ENCODE data around the gene TCF12. TPM values are rescaled to one million over a fixed set of nuclear protein-coding genes. Genes with fewer than 3 reads are reported as not detected.

The TCF12 gene
- total and polyA plus RNA-seq, 2 of the 8 experiments (the other 6 are each of a cell fraction or from before 2014, with no cell fraction given) = 85.8 to 101 TPM

DNA sequence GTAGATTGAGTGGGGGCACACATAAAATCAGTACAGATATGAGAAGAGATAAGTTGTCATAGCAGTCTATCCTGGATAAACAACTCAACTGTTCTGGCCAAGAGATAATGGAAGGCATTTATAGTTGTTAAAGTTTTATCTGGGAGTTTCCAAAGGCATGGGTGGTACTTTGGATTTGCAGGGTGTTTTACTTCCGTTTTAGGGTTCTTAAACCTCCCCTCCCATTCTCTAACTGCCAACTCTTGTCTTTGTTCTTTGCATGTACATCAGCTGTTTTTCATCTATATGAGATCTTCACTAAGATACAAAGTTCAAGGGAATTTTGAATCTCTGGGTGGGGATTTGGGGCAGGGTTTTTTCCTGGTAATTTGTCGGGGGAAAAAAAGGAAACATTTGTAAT, 283.1 kb downstream of the TCF12 start (continued):
- TF ChIP-seq, protein P1, sequence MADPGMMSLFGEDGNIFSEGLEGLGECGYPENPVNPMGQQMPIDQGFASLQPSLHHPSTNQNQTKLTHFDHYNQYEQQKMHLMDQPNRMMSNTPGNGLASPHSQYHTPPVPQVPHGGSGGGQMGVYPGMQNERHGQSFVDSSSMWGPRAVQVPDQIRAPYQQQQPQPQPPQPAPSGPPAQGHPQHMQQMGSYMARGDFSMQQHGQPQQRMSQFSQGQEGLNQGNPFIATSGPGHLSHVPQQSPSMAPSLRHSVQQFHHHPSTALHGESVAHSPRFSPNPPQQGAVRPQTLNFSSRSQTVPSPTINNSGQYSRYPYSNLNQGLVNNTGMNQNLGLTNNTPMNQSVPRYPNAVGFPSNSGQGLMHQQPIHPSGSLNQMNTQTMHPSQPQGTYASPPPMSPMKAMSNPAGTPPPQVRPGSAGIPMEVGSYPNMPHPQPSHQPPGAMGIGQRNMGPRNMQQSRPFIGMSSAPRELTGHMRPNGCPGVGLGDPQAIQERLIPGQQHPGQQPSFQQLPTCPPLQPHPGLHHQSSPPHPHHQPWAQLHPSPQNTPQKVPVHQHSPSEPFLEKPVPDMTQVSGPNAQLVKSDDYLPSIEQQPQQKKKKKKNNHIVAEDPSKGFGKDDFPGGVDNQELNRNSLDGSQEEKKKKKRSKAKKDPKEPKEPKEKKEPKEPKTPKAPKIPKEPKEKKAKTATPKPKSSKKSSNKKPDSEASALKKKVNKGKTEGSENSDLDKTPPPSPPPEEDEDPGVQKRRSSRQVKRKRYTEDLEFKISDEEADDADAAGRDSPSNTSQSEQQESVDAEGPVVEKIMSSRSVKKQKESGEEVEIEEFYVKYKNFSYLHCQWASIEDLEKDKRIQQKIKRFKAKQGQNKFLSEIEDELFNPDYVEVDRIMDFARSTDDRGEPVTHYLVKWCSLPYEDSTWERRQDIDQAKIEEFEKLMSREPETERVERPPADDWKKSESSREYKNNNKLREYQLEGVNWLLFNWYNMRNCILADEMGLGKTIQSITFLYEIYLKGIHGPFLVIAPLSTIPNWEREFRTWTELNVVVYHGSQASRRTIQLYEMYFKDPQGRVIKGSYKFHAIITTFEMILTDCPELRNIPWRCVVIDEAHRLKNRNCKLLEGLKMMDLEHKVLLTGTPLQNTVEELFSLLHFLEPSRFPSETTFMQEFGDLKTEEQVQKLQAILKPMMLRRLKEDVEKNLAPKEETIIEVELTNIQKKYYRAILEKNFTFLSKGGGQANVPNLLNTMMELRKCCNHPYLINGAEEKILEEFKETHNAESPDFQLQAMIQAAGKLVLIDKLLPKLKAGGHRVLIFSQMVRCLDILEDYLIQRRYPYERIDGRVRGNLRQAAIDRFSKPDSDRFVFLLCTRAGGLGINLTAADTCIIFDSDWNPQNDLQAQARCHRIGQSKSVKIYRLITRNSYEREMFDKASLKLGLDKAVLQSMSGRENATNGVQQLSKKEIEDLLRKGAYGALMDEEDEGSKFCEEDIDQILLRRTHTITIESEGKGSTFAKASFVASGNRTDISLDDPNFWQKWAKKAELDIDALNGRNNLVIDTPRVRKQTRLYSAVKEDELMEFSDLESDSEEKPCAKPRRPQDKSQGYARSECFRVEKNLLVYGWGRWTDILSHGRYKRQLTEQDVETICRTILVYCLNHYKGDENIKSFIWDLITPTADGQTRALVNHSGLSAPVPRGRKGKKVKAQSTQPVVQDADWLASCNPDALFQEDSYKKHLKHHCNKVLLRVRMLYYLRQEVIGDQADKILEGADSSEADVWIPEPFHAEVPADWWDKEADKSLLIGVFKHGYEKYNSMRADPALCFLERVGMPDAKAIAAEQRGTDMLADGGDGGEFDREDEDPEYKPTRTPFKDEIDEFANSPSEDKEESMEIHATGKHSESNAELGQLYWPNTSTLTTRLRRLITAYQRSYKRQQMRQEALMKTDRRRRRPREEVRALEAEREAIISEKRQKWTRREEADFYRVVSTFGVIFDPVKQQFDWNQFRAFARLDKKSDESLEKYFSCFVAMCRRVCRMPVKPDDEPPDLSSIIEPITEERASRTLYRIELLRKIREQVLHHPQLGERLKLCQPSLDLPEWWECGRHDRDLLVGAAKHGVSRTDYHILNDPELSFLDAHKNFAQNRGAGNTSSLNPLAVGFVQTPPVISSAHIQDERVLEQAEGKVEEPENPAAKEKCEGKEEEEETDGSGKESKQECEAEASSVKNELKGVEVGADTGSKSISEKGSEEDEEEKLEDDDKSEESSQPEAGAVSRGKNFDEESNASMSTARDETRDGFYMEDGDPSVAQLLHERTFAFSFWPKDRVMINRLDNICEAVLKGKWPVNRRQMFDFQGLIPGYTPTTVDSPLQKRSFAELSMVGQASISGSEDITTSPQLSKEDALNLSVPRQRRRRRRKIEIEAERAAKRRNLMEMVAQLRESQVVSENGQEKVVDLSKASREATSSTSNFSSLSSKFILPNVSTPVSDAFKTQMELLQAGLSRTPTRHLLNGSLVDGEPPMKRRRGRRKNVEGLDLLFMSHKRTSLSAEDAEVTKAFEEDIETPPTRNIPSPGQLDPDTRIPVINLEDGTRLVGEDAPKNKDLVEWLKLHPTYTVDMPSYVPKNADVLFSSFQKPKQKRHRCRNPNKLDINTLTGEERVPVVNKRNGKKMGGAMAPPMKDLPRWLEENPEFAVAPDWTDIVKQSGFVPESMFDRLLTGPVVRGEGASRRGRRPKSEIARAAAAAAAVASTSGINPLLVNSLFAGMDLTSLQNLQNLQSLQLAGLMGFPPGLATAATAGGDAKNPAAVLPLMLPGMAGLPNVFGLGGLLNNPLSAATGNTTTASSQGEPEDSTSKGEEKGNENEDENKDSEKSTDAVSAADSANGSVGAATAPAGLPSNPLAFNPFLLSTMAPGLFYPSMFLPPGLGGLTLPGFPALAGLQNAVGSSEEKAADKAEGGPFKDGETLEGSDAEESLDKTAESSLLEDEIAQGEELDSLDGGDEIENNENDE (IDR thresholded peaks at IDR 0.05; ENCODE audit: insufficient replicate concordance, low read length) = no peak
- TF ChIP-seq POLR2AphosphoS5 (IDR thresholded peaks at IDR 0.05; ENCODE audit: low read depth, low read length) = no peak
- TF ChIP-seq CHD1 (IDR thresholded peaks at IDR 0.05; ENCODE audit: low read depth, low read length) = no peak
- no peak for TF ChIP-seq TBP (IDR thresholded peaks at IDR 0.05; ENCODE audit: low read depth, low read length)
- no peak for TF ChIP-seq RXRA (IDR thresholded peaks at IDR 0.05; ENCODE audit: insufficient read depth, low read depth, low read length)
- no peak for TF ChIP-seq ASH2L (IDR thresholded peaks at IDR 0.05; ENCODE audit: low read length)
- no peak for TF ChIP-seq YY1 (IDR thresholded peaks at IDR 0.05; ENCODE audit: low read depth, low read length)
- no peak for TF ChIP-seq TEAD4 (IDR thresholded peaks at IDR 0.05; ENCODE audit: low read depth, low read length)
- TF ChIP-seq, protein P2, sequence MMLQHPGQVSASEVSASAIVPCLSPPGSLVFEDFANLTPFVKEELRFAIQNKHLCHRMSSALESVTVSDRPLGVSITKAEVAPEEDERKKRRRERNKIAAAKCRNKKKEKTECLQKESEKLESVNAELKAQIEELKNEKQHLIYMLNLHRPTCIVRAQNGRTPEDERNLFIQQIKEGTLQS (IDR thresholded peaks at IDR 0.05; ENCODE audit: insufficient read depth, low read depth, low read length) = no peak
- TF ChIP-seq CBX8 (IDR thresholded peaks at IDR 0.05; ENCODE audit: borderline replicate concordance, low read depth, low read length) = no peak
- TF ChIP-seq, protein P3, sequence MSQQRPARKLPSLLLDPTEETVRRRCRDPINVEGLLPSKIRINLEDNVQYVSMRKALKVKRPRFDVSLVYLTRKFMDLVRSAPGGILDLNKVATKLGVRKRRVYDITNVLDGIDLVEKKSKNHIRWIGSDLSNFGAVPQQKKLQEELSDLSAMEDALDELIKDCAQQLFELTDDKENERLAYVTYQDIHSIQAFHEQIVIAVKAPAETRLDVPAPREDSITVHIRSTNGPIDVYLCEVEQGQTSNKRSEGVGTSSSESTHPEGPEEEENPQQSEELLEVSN (IDR thresholded peaks at IDR 0.05) = no peak
- TF ChIP-seq SP2 (IDR thresholded peaks at IDR 0.05; ENCODE audit: low read length) = no peak
